GM12873 (cell line): Measurements from ENCODE around the gene IQCK.

Experiments used
- TF ChIP-seq, protein P1 (sequence below): IDR thresholded peaks from 2 replicates; pipeline ENCODE4 v1.5.1; 2012; ENCODE audit warnings: low read depth, mild to moderate bottlenecking, moderate library complexity, low read length, control low read depth; ENCODE audit not compliant: insufficient read depth; ENCODE audit errors: missing control alignments

Gene IQCK

DNA sequence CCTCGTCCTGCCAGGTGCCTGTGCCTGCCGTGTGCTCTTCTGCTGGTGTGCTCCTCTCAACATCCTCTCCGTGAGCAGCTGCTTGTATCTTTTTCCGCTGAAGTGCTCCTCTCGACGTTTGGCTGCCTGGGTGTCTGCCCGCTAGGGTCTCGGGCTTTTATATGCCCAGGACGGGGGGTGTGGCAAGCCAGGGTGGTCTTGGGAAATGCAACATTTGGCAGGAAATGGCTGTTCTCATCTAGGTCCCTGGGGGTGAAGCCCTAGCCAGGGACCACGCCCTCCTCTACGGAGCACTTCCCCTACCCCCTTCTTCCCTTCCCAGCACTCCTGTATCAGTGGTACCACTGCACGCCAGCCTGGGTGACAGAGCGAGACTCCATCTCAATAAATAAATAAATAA lies 49.4 kb downstream of the IQCK start:
- TF ChIP-seq, protein P1, sequence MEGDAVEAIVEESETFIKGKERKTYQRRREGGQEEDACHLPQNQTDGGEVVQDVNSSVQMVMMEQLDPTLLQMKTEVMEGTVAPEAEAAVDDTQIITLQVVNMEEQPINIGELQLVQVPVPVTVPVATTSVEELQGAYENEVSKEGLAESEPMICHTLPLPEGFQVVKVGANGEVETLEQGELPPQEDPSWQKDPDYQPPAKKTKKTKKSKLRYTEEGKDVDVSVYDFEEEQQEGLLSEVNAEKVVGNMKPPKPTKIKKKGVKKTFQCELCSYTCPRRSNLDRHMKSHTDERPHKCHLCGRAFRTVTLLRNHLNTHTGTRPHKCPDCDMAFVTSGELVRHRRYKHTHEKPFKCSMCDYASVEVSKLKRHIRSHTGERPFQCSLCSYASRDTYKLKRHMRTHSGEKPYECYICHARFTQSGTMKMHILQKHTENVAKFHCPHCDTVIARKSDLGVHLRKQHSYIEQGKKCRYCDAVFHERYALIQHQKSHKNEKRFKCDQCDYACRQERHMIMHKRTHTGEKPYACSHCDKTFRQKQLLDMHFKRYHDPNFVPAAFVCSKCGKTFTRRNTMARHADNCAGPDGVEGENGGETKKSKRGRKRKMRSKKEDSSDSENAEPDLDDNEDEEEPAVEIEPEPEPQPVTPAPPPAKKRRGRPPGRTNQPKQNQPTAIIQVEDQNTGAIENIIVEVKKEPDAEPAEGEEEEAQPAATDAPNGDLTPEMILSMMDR: no peak

DNA sequence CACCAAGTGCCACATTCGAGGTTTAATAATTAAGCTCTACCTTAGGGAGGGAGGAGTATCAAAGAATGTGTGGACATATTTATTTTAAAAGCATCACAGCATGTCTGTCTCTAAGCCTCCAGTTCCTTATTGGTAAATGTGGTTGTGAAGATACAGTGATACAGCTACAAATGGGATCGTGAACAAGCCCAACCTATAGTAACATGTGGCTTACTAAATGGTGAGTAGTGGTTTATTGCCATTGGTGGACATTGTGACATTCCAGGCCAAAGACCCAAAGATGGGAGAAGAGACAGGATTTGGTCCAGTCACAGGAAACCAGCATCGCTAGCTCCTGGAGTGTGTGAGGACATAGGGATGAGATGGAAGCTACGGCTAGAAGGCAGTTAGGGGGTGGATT lies 51.2 kb downstream of the IQCK start:
- TF ChIP-seq, protein P1: no peak

DNA sequence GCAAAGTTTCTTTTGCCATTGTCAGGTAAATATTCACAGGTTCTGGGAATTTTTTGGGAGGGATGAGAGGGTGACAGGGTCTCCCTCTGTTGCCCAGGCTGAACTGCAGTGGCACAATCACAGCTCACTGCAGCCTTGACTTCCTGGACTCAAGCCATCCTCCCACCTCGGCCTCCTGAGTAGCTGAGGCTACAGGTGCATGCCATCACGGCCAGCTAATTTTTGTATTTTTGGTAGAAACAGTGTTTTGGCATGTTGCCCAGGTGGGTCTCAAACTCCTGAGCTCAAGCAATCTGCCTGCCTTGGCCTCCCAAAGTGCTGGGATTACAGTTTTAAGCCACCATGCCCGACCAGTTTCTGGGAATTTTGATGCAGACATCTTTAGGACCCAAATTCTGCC lies 53.0 kb downstream of the IQCK start:
- TF ChIP-seq, protein P1: no peak

DNA sequence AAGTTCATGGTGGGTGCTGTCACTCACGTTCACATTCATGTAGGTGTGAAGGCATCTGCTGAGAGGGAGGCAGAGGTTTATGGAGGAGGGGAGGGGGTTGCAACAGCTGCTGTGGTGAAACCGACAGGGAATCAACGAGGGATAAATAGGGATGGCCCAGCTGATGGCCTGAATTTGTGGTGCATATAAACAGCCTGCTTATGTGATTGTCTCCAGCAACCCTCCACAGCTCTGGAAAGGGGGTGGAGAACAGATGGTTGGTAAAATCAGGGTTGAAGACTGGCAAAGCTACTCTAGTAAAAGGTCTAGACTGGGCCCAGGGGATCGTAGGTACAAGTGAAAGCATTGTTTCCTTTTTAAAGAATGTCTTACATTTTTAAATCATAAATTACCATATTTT lies 53.7 kb downstream of the IQCK start:
- TF ChIP-seq, protein P1: no peak

DNA sequence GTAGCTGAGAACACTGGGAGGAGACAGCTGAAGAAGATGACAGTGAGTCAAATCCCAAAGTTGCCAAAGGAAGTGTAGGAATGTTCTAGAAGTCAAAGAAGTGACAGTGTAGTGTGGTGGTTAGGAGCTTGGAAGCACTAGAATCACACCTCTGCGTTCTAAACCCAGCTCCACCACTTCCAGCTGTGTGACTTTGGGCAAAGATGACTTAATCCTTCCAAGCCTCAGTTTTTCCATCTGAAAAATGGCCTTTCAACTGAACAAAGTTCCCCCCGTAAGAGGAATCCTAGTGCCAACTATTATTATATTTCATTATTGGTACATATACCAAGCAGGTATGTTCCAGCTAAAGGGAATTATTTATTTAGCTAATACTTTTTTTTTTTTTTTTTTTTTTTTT lies 56.0 kb downstream of the IQCK start:
- TF ChIP-seq, protein P1: no peak

DNA sequence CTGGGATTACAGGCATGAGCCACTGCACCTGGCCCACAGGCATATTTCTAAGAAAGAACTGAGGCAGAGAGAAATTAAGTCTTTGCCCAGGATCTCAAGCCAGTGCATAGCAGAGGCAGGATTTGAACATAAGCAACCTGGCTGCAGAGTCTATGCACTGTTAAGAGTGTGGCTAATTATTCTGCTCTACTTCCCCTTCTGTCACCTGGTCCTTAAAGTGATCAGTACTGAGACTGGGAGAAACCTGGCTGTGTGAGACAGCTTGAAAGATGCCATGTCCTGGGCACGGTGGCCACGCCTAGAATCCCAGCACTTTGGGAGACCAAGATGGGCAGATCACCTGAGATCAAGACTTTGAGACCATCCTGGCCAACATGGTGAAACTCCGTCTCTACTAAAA lies 58.1 kb downstream of the IQCK start:
- TF ChIP-seq, protein P1: no peak

DNA sequence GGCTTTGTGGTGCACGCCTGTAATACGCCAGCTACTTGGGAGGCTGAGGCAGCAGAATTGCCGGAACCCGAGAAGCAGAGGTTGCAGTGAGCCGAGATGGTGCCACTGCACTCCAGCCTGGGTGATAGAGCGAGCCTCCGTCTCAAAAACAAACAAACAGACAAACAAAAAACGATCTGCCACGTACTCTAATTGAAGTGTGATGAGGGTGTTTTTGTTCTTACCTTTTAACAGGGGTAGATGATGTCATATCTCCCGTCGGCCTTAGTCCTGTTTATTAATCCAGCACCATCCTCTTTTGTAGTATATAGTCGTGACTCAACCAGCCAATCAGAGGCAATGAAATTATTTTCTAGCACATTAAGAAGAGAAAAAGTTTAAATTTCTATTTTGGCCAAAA lies 58.5 kb downstream of the IQCK start:
- TF ChIP-seq, protein P1: no peak
